Measurements from ENCODE around the gene ZSCAN22.
A peak's percentile ranks its signal among the peaks of the same experiment; 100 is the strongest.
"Not testable (repeated sequence)": the region's sequence is repeated elsewhere in the genome, so short reads cannot be mapped to it uniquely, and the experiment has no call there.

ZSCAN22 gene

DNA sequence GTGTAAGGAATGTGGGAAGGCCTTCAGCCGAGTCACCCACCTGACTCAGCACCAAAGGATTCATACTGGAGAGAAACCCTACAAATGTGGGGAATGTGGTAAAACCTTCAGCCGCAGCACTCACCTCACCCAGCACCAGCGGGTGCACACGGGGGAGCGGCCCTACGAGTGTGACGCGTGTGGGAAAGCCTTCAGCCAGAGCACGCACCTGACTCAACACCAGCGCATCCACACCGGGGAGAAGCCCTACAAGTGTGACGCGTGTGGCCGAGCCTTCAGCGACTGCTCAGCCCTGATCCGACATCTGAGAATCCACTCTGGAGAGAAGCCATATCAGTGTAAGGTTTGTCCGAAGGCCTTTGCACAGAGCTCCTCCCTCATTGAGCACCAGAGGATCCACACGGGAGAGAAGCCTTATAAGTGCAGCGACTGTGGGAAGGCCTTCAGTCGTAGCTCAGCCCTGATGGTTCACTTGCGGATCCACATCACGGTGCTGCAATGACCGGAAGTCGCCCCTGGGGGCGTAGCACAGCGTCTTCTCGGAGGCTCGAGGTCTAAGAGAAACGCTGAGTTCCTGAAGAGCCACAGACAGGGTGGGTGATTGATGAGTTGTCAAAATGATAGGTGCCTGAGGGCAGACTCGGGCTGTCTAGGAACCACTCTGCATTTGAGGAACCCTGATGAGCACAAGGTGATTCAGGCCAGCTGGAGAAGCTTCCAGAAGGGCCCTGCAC lies 12.2 kb downstream of the ZSCAN22 start:
- Histone ChIP-seq H3K4me3 (ENCODE audit: control insufficient read depth in 1 of 7, extremely low read depth in 1 of 7, insufficient read depth in 4 of 7, low read depth in 2 of 7, low read length in 6 of 7) (no peak overlapping the region), H3K9me3 (ENCODE audit: control extremely low read depth in 1 of 5, control insufficient read depth in 4 of 5, insufficient read depth in 2 of 5, low read depth in 1 of 5, low read length in 4 of 5) (peaks cover 0 to 4% (median 0%) of the 10 kb centered on the region in 5 experiments), H3K4me1 (ENCODE audit: control extremely low read depth in 1 of 4, control insufficient read depth in 4 of 4, insufficient read depth in 4 of 4, low read length in 3 of 4) (no peaks in the 10 kb centered on the region), H3K36me3 (ENCODE audit: control insufficient read depth in 4 of 4, insufficient read depth in 4 of 4, low read length in 3 of 4) (peaks cover 10 to 55% (median 36%) of the 10 kb centered on the region in 4 experiments), H3K27ac (ENCODE audit: insufficient read depth in 1 of 2, low read depth in 1 of 2, low read length in 2 of 2, poor library complexity in 1 of 2, severe bottlenecking in 2 of 2) (no peak overlapping the region), H3K27me3 (replicated peaks in 2 of 5; ENCODE audit: control insufficient read depth in 4 of 5, insufficient read depth in 5 of 5, low read length in 4 of 5) (no peaks in the 10 kb centered on the region)
- DNase-seq = peak in 2 of 3 donors; percentile 25 to 37
- ChIA-PET POLR2A (no interaction called here), CTCF (interaction anchor here (0.7 to 1.2 kb wide), 2 partner anchors 9 to 32 kb away, joined by 3 read pairs; no protein-coding TSS in a partner anchor)
- WGBS (ENCODE audit: insufficient coverage) = 91% methylated on average over 28 of the region's 30 CpGs

DNA sequence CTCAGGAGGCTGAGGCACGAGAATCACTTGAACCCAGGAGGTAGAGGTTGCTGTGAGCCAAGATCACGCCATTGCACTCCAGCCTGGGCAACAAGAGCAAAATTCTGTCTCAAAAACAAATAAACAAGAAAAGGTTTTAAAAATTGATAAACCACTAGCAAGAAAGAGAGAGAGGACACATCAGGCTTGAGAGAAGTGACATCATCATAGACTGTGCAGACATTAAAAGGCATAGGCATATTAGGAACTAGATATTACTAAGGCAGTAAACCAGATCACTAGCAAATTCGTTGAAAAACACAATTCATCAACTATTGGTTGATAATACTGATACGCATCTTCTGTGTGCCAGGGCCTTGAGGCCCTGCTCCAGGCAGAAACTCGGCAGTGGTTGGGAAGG lies 18.8 kb downstream of the ZSCAN22 start:
- Histone ChIP-seq H3K27me3 (replicated peaks in 2 of 5; ENCODE audit: control insufficient read depth in 4 of 5, insufficient read depth in 5 of 5, low read length in 4 of 5) (no peaks in the 10 kb centered on the region), H3K4me3 (ENCODE audit: control insufficient read depth in 1 of 7, extremely low read depth in 1 of 7, insufficient read depth in 4 of 7, low read depth in 2 of 7, low read length in 6 of 7) (no peak overlapping the region), H3K36me3 (ENCODE audit: control insufficient read depth in 4 of 4, insufficient read depth in 4 of 4, low read length in 3 of 4) (peaks cover 2 to 12% (median 5%) of the 10 kb centered on the region in 4 experiments), H3K27ac (ENCODE audit: insufficient read depth in 1 of 2, low read depth in 1 of 2, low read length in 2 of 2, poor library complexity in 1 of 2, severe bottlenecking in 2 of 2) (no peak overlapping the region), H3K4me1 (ENCODE audit: control extremely low read depth in 1 of 4, control insufficient read depth in 4 of 4, insufficient read depth in 4 of 4, low read length in 3 of 4) (peaks cover 4 to 21% (median 19%) of the 10 kb centered on the region in 4 experiments), H3K9me3 (ENCODE audit: control extremely low read depth in 1 of 5, control insufficient read depth in 4 of 5, insufficient read depth in 2 of 5, low read depth in 1 of 5, low read length in 4 of 5) (no peaks in the 10 kb centered on the region)
- DNase-seq = no peak
- ChIA-PET CTCF (interaction anchor here (1.1 to 1.6 kb wide), 2 partner anchors 15 to 17 kb away, joined by 3 read pairs; partner anchors contain the start of gene ZNF497), POLR2A (no interaction called here)
- 100% methylated on average over 2 of the region's 5 CpGs for WGBS (ENCODE audit: insufficient coverage)

- ChIA-PET CTCF (interaction anchor here (0.7 to 2.2 kb wide), 4 partner anchors 9 to 17 kb away, joined by 3 to 8 read pairs (median 4); no protein-coding TSS in a partner anchor), POLR2A (interaction anchor here (1.1 to 1.8 kb wide), 6 partner anchors 9 to 42 kb away, joined by 3 to 9 read pairs (median 4); partner anchors contain the start of genes ZNF497 and ZSCAN22)
- Histone ChIP-seq H3K4me3 (ENCODE audit: control insufficient read depth in 1 of 7, extremely low read depth in 1 of 7, insufficient read depth in 4 of 7, low read depth in 2 of 7, low read length in 6 of 7) (peak overlapping the region; percentile 34 to 88 (median 71)), H3K27me3 (replicated peaks in 2 of 5; ENCODE audit: control insufficient read depth in 4 of 5, insufficient read depth in 5 of 5, low read length in 4 of 5) (no peaks in the 10 kb centered on the region), H3K27ac (ENCODE audit: insufficient read depth in 1 of 2, low read depth in 1 of 2, low read length in 2 of 2, poor library complexity in 1 of 2, severe bottlenecking in 2 of 2) (peak overlapping the region; percentile 32 to 50), H3K36me3 (ENCODE audit: control insufficient read depth in 4 of 4, insufficient read depth in 4 of 4, low read length in 3 of 4) (peaks cover 0 to 11% (median 0%) of the 10 kb centered on the region in 4 experiments), H3K9me3 (ENCODE audit: control extremely low read depth in 1 of 5, control insufficient read depth in 4 of 5, insufficient read depth in 2 of 5, low read depth in 1 of 5, low read length in 4 of 5) (no peaks in the 10 kb centered on the region), H3K4me1 (ENCODE audit: control extremely low read depth in 1 of 4, control insufficient read depth in 4 of 4, insufficient read depth in 4 of 4, low read length in 3 of 4) (peaks cover 4 to 21% (median 19%) of the 10 kb centered on the region in 4 experiments)
- under 1% methylated on average over 58 of the region's 82 CpGs for WGBS (ENCODE audit: insufficient coverage)
- DNase-seq = peak; percentile 59 to 83 (median 73)
Observed at GRCh38 chr19:58346961-58347929, 20.5 kb downstream of the ZSCAN22 start.

- ChIA-PET POLR2A (interaction anchor here (1.4 to 1.8 kb wide), 3 partner anchors 14 to 42 kb away, joined by 3 to 9 read pairs (median 6); partner anchors contain the start of gene ZNF497), CTCF (interaction anchor here (2.2 kb wide), 1 partner anchor 8 kb away, joined by 5 read pairs; no protein-coding TSS in a partner anchor)
- H3K4me3 ChIP-seq (ENCODE audit: control insufficient read depth in 1 of 7, extremely low read depth in 1 of 7, insufficient read depth in 4 of 7, low read depth in 2 of 7, low read length in 6 of 7) = peak overlapping the region in 6 of 7 experiments; percentile 64 to 88 (median 75)
- DNase-seq; H3K27ac ChIP-seq (ENCODE audit: insufficient read depth in 1 of 2, low read depth in 1 of 2, low read length in 2 of 2, poor library complexity in 1 of 2, severe bottlenecking in 2 of 2); H3K9me3 ChIP-seq (ENCODE audit: control extremely low read depth in 1 of 5, control insufficient read depth in 4 of 5, insufficient read depth in 2 of 5, low read depth in 1 of 5, low read length in 4 of 5); H3K27me3 ChIP-seq (replicated peaks in 2 of 5; ENCODE audit: control insufficient read depth in 4 of 5, insufficient read depth in 5 of 5, low read length in 4 of 5): not testable (repeated sequence)
- WGBS (ENCODE audit: insufficient coverage) = 33% methylated on average over 8 of the region's 12 CpGs
- peaks cover 4 to 21% (median 19%) of the 10 kb centered on the region in 4 experiments for H3K4me1 ChIP-seq (ENCODE audit: control extremely low read depth in 1 of 4, control insufficient read depth in 4 of 4, insufficient read depth in 4 of 4, low read length in 3 of 4)
- peaks cover 0 to 11% (median 0%) of the 10 kb centered on the region in 4 experiments for H3K36me3 ChIP-seq (ENCODE audit: control insufficient read depth in 4 of 4, insufficient read depth in 4 of 4, low read length in 3 of 4)
Observed at GRCh38 chr19:58348080-58348479, 21.3 kb downstream of the ZSCAN22 start.

DNA sequence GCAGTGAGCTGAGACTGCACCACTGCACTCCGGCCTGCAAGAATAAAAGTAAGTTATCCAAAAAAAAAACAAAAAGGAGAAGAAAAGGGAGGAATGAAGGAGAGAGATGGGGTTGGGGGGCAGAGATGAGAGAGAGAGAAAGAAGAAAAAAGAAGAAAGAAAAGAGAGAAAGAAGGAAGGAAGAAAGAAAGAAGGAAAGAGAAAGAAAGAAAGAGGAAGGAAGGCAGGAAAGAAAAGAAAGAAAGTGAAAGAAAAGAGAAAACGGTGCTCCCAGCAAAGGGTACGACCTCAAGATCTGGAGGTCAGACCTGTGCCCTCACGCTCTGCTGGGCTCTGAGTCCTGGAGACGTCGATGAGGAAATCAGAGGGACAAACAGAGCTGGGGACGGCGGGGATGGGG lies 22.8 kb downstream of the ZSCAN22 start:
- CTCF ChIA-PET = interaction anchor here (1.4 kb wide), 1 partner anchor 25 kb away, joined by 3 read pairs; no protein-coding TSS in a partner anchor
- H3K27me3 ChIP-seq (replicated peaks in 2 of 5; ENCODE audit: control insufficient read depth in 4 of 5, insufficient read depth in 5 of 5, low read length in 4 of 5) = no peaks in the 10 kb centered on the region
- no peaks in the 10 kb centered on the region for H3K9me3 ChIP-seq (ENCODE audit: control extremely low read depth in 1 of 5, control insufficient read depth in 4 of 5, insufficient read depth in 2 of 5, low read depth in 1 of 5, low read length in 4 of 5)
- WGBS (ENCODE audit: insufficient coverage) = 81% methylated on average over 8 of the region's 8 CpGs
- H3K27ac ChIP-seq (ENCODE audit: insufficient read depth in 1 of 2, low read depth in 1 of 2, low read length in 2 of 2, poor library complexity in 1 of 2, severe bottlenecking in 2 of 2) = no peak overlapping the region
- H3K4me3 ChIP-seq (ENCODE audit: control insufficient read depth in 1 of 7, extremely low read depth in 1 of 7, insufficient read depth in 4 of 7, low read depth in 2 of 7, low read length in 6 of 7) = no peak overlapping the region
- DNase-seq = no peak
- peaks cover 0 to 13% (median 2%) of the 10 kb centered on the region in 4 experiments for H3K36me3 ChIP-seq (ENCODE audit: control insufficient read depth in 4 of 4, insufficient read depth in 4 of 4, low read length in 3 of 4)
- POLR2A ChIA-PET = no interaction called here
- H3K4me1 ChIP-seq (ENCODE audit: control extremely low read depth in 1 of 4, control insufficient read depth in 4 of 4, insufficient read depth in 4 of 4, low read length in 3 of 4) = peaks cover 4 to 21% (median 19%) of the 10 kb centered on the region in 4 experiments

DNA sequence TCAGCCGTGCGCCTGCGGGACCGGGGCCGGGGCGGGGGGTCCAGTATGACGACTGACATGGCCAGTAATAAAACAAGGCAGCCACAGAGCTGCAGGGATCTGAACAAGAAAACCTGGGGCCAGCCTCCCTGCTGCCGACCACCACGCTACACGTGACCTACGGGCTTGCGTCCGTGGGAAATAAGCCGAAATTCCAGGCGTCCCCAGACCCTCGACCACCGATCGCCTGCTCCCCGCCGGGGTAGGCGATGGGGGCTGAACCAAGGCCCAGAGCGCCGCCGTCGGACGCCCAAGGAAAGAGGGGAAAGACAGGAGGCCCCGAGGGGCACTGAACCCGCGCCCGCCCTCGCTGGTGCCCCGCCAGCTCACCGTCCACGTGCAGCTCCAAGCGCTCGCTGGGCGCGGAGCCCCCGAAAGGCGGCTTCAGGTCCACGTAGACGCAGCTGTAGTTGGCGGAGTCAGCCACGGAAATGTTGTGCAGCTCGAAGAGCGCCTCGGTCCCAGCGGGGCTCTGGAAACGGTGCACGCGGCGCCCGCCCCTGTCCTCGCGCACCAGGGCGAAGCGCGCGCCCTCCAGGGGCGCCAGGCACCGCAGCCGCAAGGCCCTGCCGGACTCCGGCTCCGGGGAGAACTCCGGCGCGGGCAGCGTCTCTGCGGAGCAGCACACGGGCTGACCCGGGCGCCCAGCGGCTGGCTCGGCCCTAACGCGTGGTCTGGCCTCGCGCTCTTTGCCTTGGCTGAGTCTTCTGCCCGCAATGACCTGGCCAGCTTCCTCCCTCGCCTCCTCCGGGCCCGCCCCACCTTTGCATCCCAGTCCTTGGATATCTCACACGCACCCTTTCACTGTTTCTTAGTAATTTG lies 23.4 kb downstream of the ZSCAN22 start:
- Histone ChIP-seq H3K4me3 (ENCODE audit: control insufficient read depth in 1 of 7, extremely low read depth in 1 of 7, insufficient read depth in 4 of 7, low read depth in 2 of 7, low read length in 6 of 7) (peak overlapping the region in 1 of 7 experiments; percentile 4), H3K36me3 (ENCODE audit: control insufficient read depth in 4 of 4, insufficient read depth in 4 of 4, low read length in 3 of 4) (peaks cover 0 to 13% (median 2%) of the 10 kb centered on the region in 4 experiments)
- 81% methylated on average over 82 of the region's 84 CpGs for WGBS (ENCODE audit: insufficient coverage)

More for the DNA sequence above, 23.4 kb downstream of the ZSCAN22 start:
- peaks cover 4 to 21% (median 19%) of the 10 kb centered on the region in 4 experiments for H3K4me1 ChIP-seq (ENCODE audit: control extremely low read depth in 1 of 4, control insufficient read depth in 4 of 4, insufficient read depth in 4 of 4, low read length in 3 of 4)
- no peaks in the 10 kb centered on the region for H3K9me3 ChIP-seq (ENCODE audit: control extremely low read depth in 1 of 5, control insufficient read depth in 4 of 5, insufficient read depth in 2 of 5, low read depth in 1 of 5, low read length in 4 of 5)
- H3K27me3 ChIP-seq (replicated peaks in 2 of 5; ENCODE audit: control insufficient read depth in 4 of 5, insufficient read depth in 5 of 5, low read length in 4 of 5) = no peaks in the 10 kb centered on the region
- no peak for DNase-seq
- no peak overlapping the region for H3K27ac ChIP-seq (ENCODE audit: insufficient read depth in 1 of 2, low read depth in 1 of 2, low read length in 2 of 2, poor library complexity in 1 of 2, severe bottlenecking in 2 of 2)
- ChIA-PET CTCF (interaction anchor here (1.4 kb wide), 1 partner anchor 26 kb away, joined by 3 read pairs; no protein-coding TSS in a partner anchor), POLR2A (no interaction called here)
